ENCODE measurements around the gene MAML3. TPM values are rescaled to one million over a fixed set of nuclear protein-coding genes. Genes with fewer than 3 reads are reported as not detected.
A peak's percentile ranks its signal among the peaks of the same experiment; 100 is the strongest.

Gene MAML3
- total RNA-seq, 1 donor from 2014 or later, result 8.1 TPM

DNA sequence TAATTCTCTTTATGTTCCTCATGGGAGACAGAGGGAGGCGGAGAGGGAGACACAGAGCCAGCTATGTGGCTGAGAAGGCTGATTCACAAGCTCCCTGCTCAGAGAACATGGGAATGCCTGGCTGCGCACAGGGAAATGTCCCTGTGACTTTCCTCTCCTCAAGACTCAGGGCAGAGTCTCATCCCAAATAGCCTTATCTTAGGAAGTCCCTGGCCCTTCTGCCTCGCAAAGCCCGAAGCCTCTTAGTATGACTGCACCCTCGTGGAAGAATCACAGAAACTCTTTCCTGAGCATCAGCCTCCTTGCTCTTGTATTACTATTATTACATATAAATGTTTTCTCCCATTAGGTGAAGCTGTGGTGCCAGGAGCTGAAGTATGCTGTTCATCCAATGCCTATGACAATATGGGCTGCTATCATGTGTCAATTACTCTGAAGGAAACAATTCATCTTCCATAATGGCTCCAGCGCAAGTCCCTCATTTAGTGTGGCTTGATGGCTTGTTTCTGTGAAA lies 257.8 kb downstream of the MAML3 start:
- Mint-ChIP-seq H3K27ac (ENCODE audit: unreplicated experiment) (no peak overlapping the region), H3K4me1 (ENCODE audit: low read depth, unreplicated experiment) (peaks cover 7% of the 10 kb centered on the region), H3K4me3 (ENCODE audit: unreplicated experiment) (no peak overlapping the region), H3K27me3 (ENCODE audit: low read depth, unreplicated experiment) (no peaks in the 10 kb centered on the region), H3K9me3 (ENCODE audit: unreplicated experiment) (no peaks in the 10 kb centered on the region), H3K36me3 (ENCODE audit: low read depth, unreplicated experiment) (no peaks in the 10 kb centered on the region)
- H3K9ac ChIP-seq (ENCODE audit: low read length), result no peak overlapping the region
- H3K79me2 ChIP-seq (ENCODE audit: insufficient read depth, low read length), result no peaks in the 10 kb centered on the region
- no peaks in the 10 kb centered on the region for H3K4me1 ChIP-seq (ENCODE audit: insufficient read depth, low read length)
- no peak for FAIRE-seq
- no peak overlapping the region for H3K27ac ChIP-seq (ENCODE audit: low read depth, low read length)
- H2AFZ ChIP-seq (ENCODE audit: low read depth, low read length), result no peak overlapping the region
- no peaks in the 10 kb centered on the region for H4K20me1 ChIP-seq (ENCODE audit: insufficient read depth, low read length)
- no peaks in the 10 kb centered on the region for H3K27me3 ChIP-seq (ENCODE audit: insufficient read depth, low read length)
- DNase-seq (ENCODE audit: low read depth), result no peak
- H3K36me3 ChIP-seq (ENCODE audit: insufficient read depth, low read length), result no peaks in the 10 kb centered on the region
- no peak overlapping the region for H3K4me2 ChIP-seq (ENCODE audit: low read length)
- no peaks in the 10 kb centered on the region for H3K9me3 ChIP-seq (ENCODE audit: insufficient read depth, low read depth, low read length)
- TF ChIP-seq, protein P1, sequence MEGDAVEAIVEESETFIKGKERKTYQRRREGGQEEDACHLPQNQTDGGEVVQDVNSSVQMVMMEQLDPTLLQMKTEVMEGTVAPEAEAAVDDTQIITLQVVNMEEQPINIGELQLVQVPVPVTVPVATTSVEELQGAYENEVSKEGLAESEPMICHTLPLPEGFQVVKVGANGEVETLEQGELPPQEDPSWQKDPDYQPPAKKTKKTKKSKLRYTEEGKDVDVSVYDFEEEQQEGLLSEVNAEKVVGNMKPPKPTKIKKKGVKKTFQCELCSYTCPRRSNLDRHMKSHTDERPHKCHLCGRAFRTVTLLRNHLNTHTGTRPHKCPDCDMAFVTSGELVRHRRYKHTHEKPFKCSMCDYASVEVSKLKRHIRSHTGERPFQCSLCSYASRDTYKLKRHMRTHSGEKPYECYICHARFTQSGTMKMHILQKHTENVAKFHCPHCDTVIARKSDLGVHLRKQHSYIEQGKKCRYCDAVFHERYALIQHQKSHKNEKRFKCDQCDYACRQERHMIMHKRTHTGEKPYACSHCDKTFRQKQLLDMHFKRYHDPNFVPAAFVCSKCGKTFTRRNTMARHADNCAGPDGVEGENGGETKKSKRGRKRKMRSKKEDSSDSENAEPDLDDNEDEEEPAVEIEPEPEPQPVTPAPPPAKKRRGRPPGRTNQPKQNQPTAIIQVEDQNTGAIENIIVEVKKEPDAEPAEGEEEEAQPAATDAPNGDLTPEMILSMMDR (IDR thresholded peaks at IDR 0.05; ENCODE audit: insufficient read depth, low read depth, low read length), result no peak
- TF ChIP-seq EZH2 (IDR thresholded peaks at IDR 0.05; ENCODE audit: insufficient read depth, low read length), result no peak
- H3K4me3 ChIP-seq (ENCODE audit: insufficient read depth, low read depth, low read length), result no peak overlapping the region

DNA sequence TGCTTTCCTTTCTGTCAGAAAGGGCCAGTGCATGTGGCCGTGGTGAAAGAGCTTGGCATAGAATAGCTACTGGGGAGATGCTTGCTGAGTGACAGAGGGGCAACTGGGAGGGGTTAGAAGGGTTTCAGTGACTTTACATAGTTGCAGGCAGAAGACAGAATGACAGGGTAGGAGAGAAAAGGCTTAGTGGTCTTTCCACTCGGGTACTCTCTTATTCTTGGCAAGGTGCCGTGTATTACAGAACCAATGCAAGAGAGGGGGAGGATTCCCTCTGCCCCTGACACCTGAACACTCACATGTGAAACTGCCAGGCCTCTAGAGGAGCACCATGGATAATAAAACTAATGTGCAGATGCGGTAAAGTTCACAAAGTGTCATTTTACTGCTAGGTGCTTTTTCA lies 260.2 kb downstream of the MAML3 start:
- Histone ChIP-seq H3K4me1 (ENCODE audit: insufficient read depth, low read length) (peaks cover 4% of the 10 kb centered on the region), H3K4me3 (ENCODE audit: insufficient read depth, low read depth, low read length) (no peak overlapping the region), H3K27me3 (ENCODE audit: insufficient read depth, low read length) (no peaks in the 10 kb centered on the region), H4K20me1 (ENCODE audit: insufficient read depth, low read length) (no peaks in the 10 kb centered on the region), H3K9me3 (ENCODE audit: insufficient read depth, low read depth, low read length) (no peaks in the 10 kb centered on the region), H3K36me3 (ENCODE audit: insufficient read depth, low read length) (no peaks in the 10 kb centered on the region), H3K4me2 (ENCODE audit: low read length) (peak overlapping the region; percentile 10), H3K27ac (ENCODE audit: low read depth, low read length) (no peak overlapping the region), H2AFZ (ENCODE audit: low read depth, low read length) (no peak overlapping the region), H3K79me2 (ENCODE audit: insufficient read depth, low read length) (no peaks in the 10 kb centered on the region), H3K9ac (ENCODE audit: low read length) (no peak overlapping the region)
- no peak overlapping the region for H3K27ac Mint-ChIP-seq (ENCODE audit: unreplicated experiment)
- no peak overlapping the region for H3K4me3 Mint-ChIP-seq (ENCODE audit: unreplicated experiment)
- no peak for FAIRE-seq
- TF ChIP-seq, protein P1 (IDR thresholded peaks at IDR 0.05; ENCODE audit: insufficient read depth, low read depth, low read length), result no peak
- TF ChIP-seq EZH2 (IDR thresholded peaks at IDR 0.05; ENCODE audit: insufficient read depth, low read length), result no peak
- no peak for DNase-seq (ENCODE audit: low read depth)
- no peaks in the 10 kb centered on the region for H3K27me3 Mint-ChIP-seq (ENCODE audit: low read depth, unreplicated experiment)
- H3K9me3 Mint-ChIP-seq (ENCODE audit: unreplicated experiment), result no peaks in the 10 kb centered on the region
- peaks cover 17% of the 10 kb centered on the region for H3K4me1 Mint-ChIP-seq (ENCODE audit: low read depth, unreplicated experiment)
- H3K36me3 Mint-ChIP-seq (ENCODE audit: low read depth, unreplicated experiment), result peaks cover 7% of the 10 kb centered on the region

DNA sequence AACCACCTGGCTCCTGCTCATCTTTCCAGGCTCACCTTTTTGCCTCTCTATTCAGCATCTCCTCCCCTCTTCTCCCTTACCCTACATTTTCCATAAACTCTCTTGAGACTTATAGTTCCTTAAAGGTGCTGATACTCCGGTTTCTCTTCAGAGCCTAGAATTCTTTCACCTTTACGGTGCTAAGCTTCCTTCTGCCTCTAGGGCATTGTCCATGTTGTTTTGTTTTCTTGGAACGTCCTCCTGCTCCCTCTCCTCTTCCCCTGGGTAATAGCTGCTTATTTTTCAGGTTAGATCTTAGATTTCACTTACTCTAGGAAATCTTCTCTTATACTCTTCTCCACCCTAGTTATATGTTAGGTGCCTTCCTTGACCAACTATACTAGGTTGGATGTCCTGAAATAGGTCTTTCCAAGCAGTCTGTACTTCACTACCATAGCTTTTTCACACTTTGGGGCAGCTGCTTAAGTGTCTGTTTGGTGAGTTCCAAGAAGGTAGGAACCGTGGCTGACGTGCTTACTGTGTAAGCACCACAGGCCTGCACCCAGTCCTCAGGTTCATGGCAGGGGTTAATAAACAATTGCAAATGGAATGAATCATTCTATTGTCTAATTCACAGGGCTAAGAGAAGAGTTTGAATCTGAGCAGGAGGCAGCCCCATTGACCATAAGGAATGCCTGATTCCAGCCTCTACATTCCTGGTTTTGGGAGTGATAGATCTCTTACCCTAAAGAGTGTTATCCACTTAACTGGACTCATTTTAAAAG lies 260.8 kb downstream of the MAML3 start:
- H3K4me1 ChIP-seq (ENCODE audit: insufficient read depth, low read length), result peaks cover 4% of the 10 kb centered on the region
- H3K27ac Mint-ChIP-seq (ENCODE audit: unreplicated experiment), result no peak overlapping the region
- TF ChIP-seq, protein P1 (IDR thresholded peaks at IDR 0.05; ENCODE audit: insufficient read depth, low read depth, low read length), result no peak
- no peak for TF ChIP-seq EZH2 (IDR thresholded peaks at IDR 0.05; ENCODE audit: insufficient read depth, low read length)
- H3K4me3 ChIP-seq (ENCODE audit: insufficient read depth, low read depth, low read length), result no peak overlapping the region
- peaks cover 7% of the 10 kb centered on the region for H3K36me3 Mint-ChIP-seq (ENCODE audit: low read depth, unreplicated experiment)
- FAIRE-seq (no peak), DNase-seq (ENCODE audit: low read depth) (peak; percentile 74)
- no peaks in the 10 kb centered on the region for H3K9me3 Mint-ChIP-seq (ENCODE audit: unreplicated experiment)
- H3K79me2 ChIP-seq (ENCODE audit: insufficient read depth, low read length), result no peaks in the 10 kb centered on the region
- H3K4me2 ChIP-seq (ENCODE audit: low read length), result peak overlapping the region; percentile 10
- H3K9ac ChIP-seq (ENCODE audit: low read length), result no peak overlapping the region
- no peak overlapping the region for H2AFZ ChIP-seq (ENCODE audit: low read depth, low read length)
- H3K4me3 Mint-ChIP-seq (ENCODE audit: unreplicated experiment), result no peak overlapping the region
- peaks cover 23% of the 10 kb centered on the region for H3K4me1 Mint-ChIP-seq (ENCODE audit: low read depth, unreplicated experiment)
- no peaks in the 10 kb centered on the region for H4K20me1 ChIP-seq (ENCODE audit: insufficient read depth, low read length)
- no peaks in the 10 kb centered on the region for H3K27me3 Mint-ChIP-seq (ENCODE audit: low read depth, unreplicated experiment)
- H3K9me3 ChIP-seq (ENCODE audit: insufficient read depth, low read depth, low read length), result no peaks in the 10 kb centered on the region
- H3K36me3 ChIP-seq (ENCODE audit: insufficient read depth, low read length), result no peaks in the 10 kb centered on the region
- H3K27me3 ChIP-seq (ENCODE audit: insufficient read depth, low read length), result no peaks in the 10 kb centered on the region
- H3K27ac ChIP-seq (ENCODE audit: low read depth, low read length), result no peak overlapping the region

Measured in astrocyte (in vitro differentiated cells and primary cell).